Measurements from ENCODE around the gene TGFB2.

The TGFB2 gene

GRCh38 chr1:218430822-218431221 is 85.7 kb downstream of the TGFB2 start:
- DNase-seq = no peak

- no peak for DNase-seq
Measured at GRCh38 chr1:218431476-218431875, 86.3 kb downstream of the TGFB2 start.

GRCh38 chr1:218433744-218434143 is 88.6 kb downstream of the TGFB2 start:
- DNase-seq = no peak

GRCh38 chr1:218435528-218435927 is 90.4 kb downstream of the TGFB2 start:
- DNase-seq = no peak

- DNase-seq = no peak
Measured at GRCh38 chr1:218436346-218436745, 91.2 kb downstream of the TGFB2 start.

- no peak for DNase-seq
Measured at GRCh38 chr1:218436997-218437396, 91.9 kb downstream of the TGFB2 start.

GRCh38 chr1:218439541-218440295 is 94.6 kb downstream of the TGFB2 start:
- no peak for DNase-seq

- DNase-seq = no peak
Measured at GRCh38 chr1:218443255-218443654, 98.1 kb downstream of the TGFB2 start.

- DNase-seq = no peak
Measured at GRCh38 chr1:218444173-218444572, 99.0 kb downstream of the TGFB2 start.

- no peak for DNase-seq
Measured at GRCh38 chr1:218444588-218444987, 99.5 kb downstream of the TGFB2 start.

GRCh38 chr1:218447010-218447689 is 102.0 kb downstream of the TGFB2 start:
- DNase-seq = no peak

GRCh38 chr1:218451415-218451814 is 106.3 kb downstream of the TGFB2 start:
- no peak for DNase-seq

GRCh38 chr1:218454700-218455282 is 109.7 kb downstream of the TGFB2 start:
- no peak for DNase-seq

GRCh38 chr1:218456444-218456843 is 111.3 kb downstream of the TGFB2 start:
- DNase-seq = no peak

- no peak for DNase-seq
Measured at GRCh38 chr1:218459450-218459849, 114.3 kb downstream of the TGFB2 start.

- no peak for DNase-seq
Measured at GRCh38 chr1:218459878-218460711, 115.0 kb downstream of the TGFB2 start.

GRCh38 chr1:218461351-218461750 is 116.2 kb downstream of the TGFB2 start:
- DNase-seq = no peak

GRCh38 chr1:218462116-218462515 is 117.0 kb downstream of the TGFB2 start:
- no peak for DNase-seq

GRCh38 chr1:218462587-218462986 is 117.5 kb downstream of the TGFB2 start:
- no peak for DNase-seq

- no peak for DNase-seq
Measured at GRCh38 chr1:218463194-218464156, 118.3 kb downstream of the TGFB2 start.

- no peak for DNase-seq
Measured at GRCh38 chr1:218464871-218465270, 119.7 kb downstream of the TGFB2 start.
